Right lobe of liver (tissue), 4 donors: ENCODE measurements around the gene RHNO1.

ENCODE experiments used
- CTCF ChIP-seq, 4 donors: fragments of 200-600 bp in 3 of 4; fragments of 450-650 bp in 1 of 4; IDR thresholded peaks; one replicate each; pipeline versions ENCODE4 v1.5.1 to v1.8.0; 2016 to 2022; ENCODE audit warnings: antibody characterized with exemption in 4 of 4, mild to moderate bottlenecking in 2 of 4
- POLR2A ChIP-seq: fragments of 450-650 bp; IDR thresholded peaks from one replicate; pipeline ENCODE4 v1.6.1; 2017; ENCODE audit warnings: antibody characterized with exemption, mild to moderate bottlenecking
- donor health status: DM: no; HTN: no; CAD: no.
- donor health status: DM: no; HTN: no; CAD: no.
- donor health status: DM: no; HTN: yes; CAD: no.

GRCh38 chr12:2854669-2855453, 22.2 kb upstream of the RHNO1 start:
- TF ChIP-seq CTCF (IDR thresholded peaks at IDR 0.05) (no peak), POLR2A (no peak)
